NCI-H345 treated with DMSO at 0.1 percent for 48 hours (cell line): Measurements from ENCODE around the gene ZNRF4.

Experiments used
- DNase-seq: peaks from one replicate; lab custom pipeline; 2025; ENCODE audit not compliant: unreplicated experiment; lab: John Stamatoyannopoulos, UW

Gene ZNRF4

GRCh38 chr19:5439452-5439851, 15.8 kb upstream of the ZNRF4 start:
- DNase-seq: no peak

- DNase-seq: no peak
Observed at GRCh38 chr19:5440299-5440698, 14.9 kb upstream of the ZNRF4 start.

DNA sequence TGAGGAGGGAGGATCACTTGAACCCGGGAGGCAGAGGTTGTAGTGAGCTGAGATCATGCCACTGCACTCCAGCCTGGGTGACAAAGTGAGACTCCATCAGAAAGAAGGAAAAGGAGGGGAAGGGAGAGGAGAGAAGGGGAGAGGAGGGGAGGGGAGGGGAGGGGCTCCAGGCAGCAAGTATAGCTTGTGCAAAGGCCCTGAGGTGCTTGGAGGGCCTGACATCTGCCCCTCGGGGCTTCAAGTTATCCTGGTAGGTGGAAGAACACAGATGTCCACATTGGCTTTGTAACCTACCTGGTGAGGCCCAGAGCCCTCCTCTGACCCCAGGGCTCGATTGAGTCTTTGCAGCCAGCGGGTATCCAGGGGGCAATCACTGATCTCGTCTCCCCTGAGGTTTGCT, 11.5 kb upstream of the ZNRF4 start:
- DNase-seq: no peak

GRCh38 chr19:5444431-5444830, 10.8 kb upstream of the ZNRF4 start:
- no peak for DNase-seq

- DNase-seq: no peak
Observed at GRCh38 chr19:5445071-5445470, 10.1 kb upstream of the ZNRF4 start.

DNA sequence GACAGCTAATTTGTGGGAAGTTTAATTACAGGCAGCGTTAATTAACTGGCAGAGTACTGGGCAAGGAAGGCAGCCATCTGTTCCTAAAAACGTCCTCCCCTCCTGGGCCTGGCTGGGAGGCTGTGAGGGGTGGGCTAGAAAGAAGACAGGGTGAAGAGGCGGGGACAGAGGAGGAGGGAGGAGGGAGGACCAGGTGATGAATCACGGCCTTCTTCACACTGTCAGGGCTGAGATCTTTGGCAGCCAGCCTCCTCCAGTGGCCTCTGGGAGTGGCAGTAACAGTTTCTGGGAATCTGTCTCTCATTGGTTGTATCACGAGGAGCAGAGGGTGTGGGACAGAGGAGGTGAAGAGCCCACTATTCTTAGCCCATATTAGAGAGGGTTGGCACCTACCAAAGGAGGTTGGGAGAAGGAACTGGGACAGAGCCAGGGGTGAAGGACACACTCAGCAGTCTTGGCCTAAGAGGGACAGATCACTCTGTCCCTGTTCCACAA, 9.6 kb upstream of the ZNRF4 start:
- DNase-seq: no peak

DNA sequence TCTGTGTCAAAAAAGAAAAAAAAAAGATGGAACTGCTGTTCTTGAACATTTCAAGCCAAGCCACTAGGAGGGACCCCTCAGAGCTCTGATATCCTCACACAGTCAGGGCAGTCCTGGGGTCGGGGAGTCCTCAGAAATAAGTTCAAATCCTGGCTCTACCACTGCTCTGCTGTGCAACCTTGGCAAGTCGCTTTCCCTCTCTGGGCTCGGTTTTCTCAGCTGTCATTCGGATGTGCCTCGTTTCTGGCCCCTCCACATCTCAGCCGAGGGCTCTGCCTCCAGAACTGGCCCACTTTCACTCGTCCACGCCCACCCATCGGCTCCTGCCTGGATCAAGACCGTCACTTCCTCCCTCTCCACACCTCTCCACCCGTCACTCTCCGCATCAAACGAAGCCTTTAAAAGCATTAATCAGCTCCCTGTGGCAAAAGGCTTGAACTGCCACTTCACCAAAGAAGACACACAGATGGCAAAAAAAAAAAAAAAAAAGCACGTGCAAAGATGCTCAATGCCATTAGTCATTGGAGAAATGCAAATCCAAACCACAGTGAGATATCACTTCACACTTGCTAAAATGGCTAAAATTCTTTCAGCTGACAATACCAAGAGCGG, 7.4 kb upstream of the ZNRF4 start:
- no peak for DNase-seq

DNA sequence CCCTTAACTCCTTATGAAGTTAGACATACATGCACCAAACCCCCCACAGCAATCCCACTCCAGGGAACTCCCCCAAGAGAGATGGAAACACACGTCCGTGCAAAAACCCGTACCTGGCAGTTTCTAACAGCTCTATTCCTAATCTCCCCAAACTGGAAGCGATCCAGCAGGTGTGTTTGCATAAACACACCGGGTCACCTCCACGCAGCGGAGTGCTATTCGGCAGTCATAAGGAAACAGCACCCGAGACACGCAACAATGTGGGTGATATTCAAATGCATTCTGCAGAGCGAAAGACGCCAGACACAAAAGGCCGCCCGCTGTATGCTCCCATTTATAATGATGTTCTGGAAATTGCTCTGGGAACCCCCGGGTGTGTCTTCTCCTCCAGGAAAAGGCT, 6.8 kb upstream of the ZNRF4 start:
- peak; percentile 38 for DNase-seq

- DNase-seq: no peak
Observed at GRCh38 chr19:5450482-5451126, 4.6 kb upstream of the ZNRF4 start.

- no peak for DNase-seq
Observed at GRCh38 chr19:5451494-5451893, 3.7 kb upstream of the ZNRF4 start.

DNA sequence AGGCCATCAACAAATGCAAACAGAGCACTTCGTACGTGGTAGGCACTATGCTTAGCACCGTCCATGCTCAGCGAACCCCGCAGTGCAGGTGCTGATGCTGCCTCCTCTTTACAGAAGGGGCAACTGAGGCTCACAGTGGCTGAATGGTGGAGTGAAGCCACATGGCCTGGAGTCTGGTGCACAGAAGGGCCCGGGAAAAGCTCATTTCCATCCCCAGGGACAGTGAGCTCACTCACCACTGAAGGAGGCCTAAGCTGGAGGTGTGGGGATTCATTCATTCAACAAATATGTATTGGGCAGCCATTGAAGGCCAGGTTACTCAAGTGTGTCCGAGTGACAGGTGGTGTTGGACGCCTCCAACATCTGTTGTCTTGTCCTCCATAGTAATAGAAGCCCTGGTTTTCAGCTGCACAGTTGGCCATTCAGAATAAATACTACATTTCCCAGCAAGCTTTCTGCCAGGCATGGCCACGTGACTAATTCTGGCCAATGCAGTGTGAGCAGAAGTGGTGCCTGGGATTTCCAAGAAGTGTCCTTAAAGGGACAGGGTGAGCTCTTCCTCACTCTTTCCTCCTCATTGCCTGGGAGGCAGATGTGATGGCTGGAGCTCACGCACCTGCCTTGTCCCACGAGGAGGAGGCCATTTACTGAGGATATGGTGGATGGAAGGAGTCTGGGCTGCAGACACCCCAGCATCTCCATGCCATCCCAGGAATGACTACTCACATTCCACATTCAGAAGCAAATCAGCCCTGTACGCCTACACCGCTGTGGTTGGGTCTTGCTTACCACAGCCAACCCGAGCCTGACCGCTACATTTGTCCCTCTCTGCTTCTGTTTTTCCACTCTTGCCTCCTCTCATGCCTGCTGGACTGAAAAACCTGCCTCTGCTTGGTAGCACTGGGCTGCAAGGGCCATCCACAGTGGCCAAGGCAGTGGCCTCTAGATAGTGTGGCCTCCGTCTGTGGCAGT, 2.3 kb upstream of the ZNRF4 start:
- no peak for DNase-seq

DNA sequence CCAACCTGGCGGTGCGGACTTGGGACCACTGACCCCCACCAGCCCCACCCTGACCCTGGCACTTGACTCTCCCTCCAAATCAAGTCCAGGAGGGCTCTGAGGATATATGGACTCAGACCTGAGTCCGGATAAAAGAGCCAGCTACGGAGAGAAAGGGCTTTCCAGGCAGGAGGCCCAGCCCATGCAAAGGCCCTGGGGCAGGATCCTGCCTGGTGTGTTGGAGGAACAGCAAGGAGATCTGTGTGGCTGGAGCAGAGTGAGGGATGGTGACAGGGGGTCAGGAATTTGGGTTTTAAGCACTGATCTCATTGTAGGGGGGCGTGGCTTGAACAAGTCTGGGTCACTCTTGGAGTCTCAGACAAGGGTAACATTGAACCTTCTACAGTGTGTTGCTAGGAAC, 474 bp upstream of the ZNRF4 start:
- DNase-seq: no peak

DNA sequence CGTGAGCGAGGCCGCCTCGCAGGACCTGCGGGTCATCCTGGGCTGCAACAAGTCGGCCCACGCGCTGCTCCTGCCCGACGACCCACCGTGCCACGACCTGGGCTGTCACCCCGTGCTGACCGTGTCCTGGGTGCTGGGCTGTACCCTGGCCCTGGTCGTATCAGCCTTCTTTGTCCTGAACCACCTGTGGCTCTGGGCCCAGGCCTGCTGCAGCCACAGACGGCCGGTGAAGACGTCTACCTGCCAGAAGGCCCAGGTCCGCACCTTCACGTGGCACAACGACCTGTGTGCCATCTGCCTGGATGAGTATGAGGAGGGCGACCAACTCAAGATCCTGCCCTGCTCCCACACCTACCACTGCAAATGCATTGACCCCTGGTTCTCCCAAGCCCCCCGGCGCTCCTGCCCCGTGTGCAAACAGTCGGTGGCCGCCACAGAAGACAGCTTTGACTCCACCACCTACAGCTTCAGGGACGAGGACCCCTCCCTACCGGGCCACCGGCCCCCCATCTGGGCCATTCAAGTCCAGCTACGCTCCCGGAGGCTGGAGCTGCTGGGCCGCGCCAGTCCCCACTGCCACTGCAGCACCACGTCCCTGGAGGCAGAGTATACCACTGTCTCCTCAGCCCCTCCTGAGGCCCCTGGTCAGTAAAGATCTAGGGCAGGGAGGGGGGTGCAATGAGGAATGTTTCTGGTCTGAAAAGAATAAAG, 1.1 kb downstream of the ZNRF4 start:
- no peak for DNase-seq

- DNase-seq: no peak
Observed at GRCh38 chr19:5456841-5457200, 1.6 kb downstream of the ZNRF4 start.

DNA sequence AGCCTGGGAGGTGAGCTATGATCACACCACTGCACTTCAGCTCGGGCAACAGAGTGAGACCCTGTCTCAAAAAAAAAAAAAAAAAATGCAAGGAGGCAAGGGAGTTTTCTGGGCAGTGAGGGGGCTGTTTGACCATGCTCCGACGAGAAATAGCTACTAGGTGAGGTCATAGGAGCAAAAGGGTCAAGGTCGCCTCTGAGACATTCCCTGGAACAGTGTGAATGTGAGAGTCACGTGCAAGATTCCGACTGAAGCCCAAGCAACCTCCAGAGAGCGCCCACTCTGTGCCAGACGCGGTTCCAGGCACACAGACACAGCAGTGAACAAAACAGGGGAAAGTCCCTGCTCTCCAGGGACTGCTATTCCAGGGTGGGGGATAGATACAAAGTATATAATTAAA, 2.5 kb downstream of the ZNRF4 start:
- no peak for DNase-seq

DNA sequence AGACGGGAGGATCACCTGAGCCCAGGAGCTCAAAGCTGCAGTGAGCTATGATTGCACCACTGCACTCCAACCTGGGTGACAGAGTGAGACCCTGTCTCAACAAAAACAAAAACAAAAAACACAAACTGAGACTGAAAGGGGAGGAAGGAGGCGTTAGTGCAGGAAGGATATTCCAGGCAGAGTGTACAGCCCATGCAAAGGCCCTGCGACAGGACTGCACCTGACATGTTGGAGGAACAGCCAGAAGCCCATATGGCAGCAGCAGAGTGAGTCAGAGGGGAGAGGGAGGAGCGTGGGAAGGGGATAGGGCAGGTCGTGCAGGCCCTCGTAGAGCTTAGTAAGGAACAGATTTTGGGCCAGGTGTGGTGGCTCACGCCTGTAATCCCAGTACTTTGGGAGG, 3.2 kb downstream of the ZNRF4 start:
- no peak for DNase-seq

- no peak for DNase-seq
Observed at GRCh38 chr19:5459360-5459759, 4.1 kb downstream of the ZNRF4 start.

DNA sequence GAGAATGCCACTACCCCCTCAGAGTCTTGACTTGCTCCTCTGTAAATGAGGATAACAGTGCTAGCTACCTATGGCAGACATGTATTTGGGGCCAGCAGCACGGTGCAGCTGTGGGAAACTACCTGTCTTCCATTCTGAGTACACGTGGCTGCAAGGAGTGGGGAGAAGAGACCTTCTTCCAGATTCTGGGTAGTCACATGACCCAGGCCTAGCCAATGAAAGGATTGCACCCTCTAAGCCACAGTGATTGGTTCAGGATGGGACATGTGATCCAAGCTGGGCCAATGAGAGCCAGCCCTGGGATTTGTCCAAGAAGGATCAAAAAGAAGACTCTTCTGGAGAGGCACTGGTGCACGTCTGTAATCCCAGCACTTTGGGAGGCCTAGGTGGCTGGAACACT, 5.5 kb downstream of the ZNRF4 start:
- no peak for DNase-seq

GRCh38 chr19:5463959-5464358, 8.7 kb downstream of the ZNRF4 start:
- no peak for DNase-seq

DNA sequence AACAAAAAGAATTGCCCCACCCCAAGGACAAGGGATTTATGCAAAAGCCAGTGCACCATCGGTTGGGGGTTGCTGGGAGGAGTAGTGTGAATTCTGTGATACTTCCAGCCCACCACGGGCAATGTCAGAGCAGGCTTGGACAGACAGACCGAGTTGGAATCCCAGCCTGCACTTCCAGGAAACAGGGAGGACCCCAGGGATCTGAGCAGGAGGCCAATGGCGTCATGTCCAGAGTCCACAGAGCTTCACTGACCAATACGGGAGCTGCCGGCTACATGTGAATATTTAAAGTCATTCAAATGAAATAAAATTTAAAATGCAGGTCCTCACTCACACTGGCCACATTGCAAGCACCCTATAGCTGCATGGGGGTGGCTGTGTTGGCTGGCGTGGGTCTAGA, 10.9 kb downstream of the ZNRF4 start:
- DNase-seq: no peak

DNA sequence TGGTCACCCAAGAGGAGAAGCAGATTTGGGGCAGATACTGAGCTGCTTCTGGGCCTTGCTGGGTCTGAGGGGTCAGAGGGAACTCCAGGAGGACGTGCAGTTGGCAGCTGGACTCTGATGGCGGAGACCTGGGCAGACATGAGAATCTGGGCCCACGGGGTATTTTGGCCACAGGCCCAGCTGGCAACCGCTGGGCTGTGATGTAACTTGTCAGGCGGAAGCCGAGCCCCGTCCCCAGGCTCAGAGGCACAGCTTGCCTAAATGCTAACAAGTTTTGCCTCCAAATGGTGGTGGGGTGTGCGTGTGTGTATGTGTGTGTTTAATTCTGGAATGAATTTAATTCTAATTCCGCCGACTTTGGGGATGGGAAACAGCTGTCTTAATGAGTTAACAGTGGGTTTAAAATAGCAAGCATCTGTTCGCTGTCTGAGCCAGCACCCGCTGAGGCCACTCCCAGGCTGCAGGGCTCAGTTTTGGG, 11.6 kb downstream of the ZNRF4 start:
- no peak for DNase-seq
